HS-5 (cell line): Measurements from ENCODE around the gene OR4D9.

ENCODE experiments used
- DNase-seq: peaks from one replicate; pipeline ENCODE4 v3.0.0-alpha.2; 2012; ENCODE audit warnings: low read depth

The OR4D9 gene

GRCh38 chr11:59550842-59551658, 39.7 kb downstream of the OR4D9 start:
- DNase-seq: peak; percentile 90

GRCh38 chr11:59551659-59552521, 40.6 kb downstream of the OR4D9 start:
- DNase-seq: peak; percentile 70

GRCh38 chr11:59552844-59553243, 41.5 kb downstream of the OR4D9 start:
- no peak for DNase-seq

- DNase-seq: no peak
These were observed 42.0 kb downstream of the OR4D9 start for GRCh38 chr11:59553323-59553722.

GRCh38 chr11:59555601-59556114, 44.3 kb downstream of the OR4D9 start:
- DNase-seq: no peak

GRCh38 chr11:59556115-59556916, 45.0 kb downstream of the OR4D9 start:
- peak; percentile 87 for DNase-seq

- no peak for DNase-seq
These were observed 45.6 kb downstream of the OR4D9 start for GRCh38 chr11:59556917-59557348.

- no peak for DNase-seq
These were observed 46.9 kb downstream of the OR4D9 start for GRCh38 chr11:59558270-59558643.

GRCh38 chr11:59559886-59560285, 48.5 kb downstream of the OR4D9 start:
- no peak for DNase-seq

GRCh38 chr11:59560290-59560701, 49.0 kb downstream of the OR4D9 start:
- DNase-seq: peak; percentile 72

- peak; percentile 71 for DNase-seq
These were observed 49.5 kb downstream of the OR4D9 start for GRCh38 chr11:59560702-59561473.

- DNase-seq: no peak
These were observed 51.0 kb downstream of the OR4D9 start for GRCh38 chr11:59562292-59562691.
